Muscle of arm (tissue), 12 donors: ENCODE results near the gene GRIA1. TPM values are rescaled to one million over a fixed set of nuclear protein-coding genes. Genes with fewer than 3 reads are reported as not detected.

Experiments
- DNase-seq: peaks from one replicate; pipeline ENCODE4 v3.0.0-alpha.2; 2013
- polyA plus RNA-seq, 12 donors: library from polyadenylated mRNA; unstranded; fragments of 120-200 nt; gene quantifications; one replicate each; pipeline ENCODE4 v1.2.1, GENCODE V29; 2013; ENCODE audit not compliant: insufficient read length in 12 of 12

Gene GRIA1
- polyA plus RNA-seq, 12 donors = 0.65 to 3.6 (median 1.1) TPM; not detected in 2

GRCh38 chr5:153779836-153780235 is 289.4 kb downstream of the GRIA1 start:
- DNase-seq = no peak

- no peak for DNase-seq
Observed at GRCh38 chr5:153780876-153781705, 290.6 kb downstream of the GRIA1 start.

- DNase-seq = no peak
Observed at GRCh38 chr5:153782589-153783361, 292.3 kb downstream of the GRIA1 start.

GRCh38 chr5:153783362-153783658 is 292.8 kb downstream of the GRIA1 start:
- DNase-seq = no peak

GRCh38 chr5:153784277-153784676 is 293.8 kb downstream of the GRIA1 start:
- no peak for DNase-seq

- DNase-seq = no peak
Observed at GRCh38 chr5:153791339-153791738, 300.9 kb downstream of the GRIA1 start.

GRCh38 chr5:153792305-153792704 is 301.8 kb downstream of the GRIA1 start:
- DNase-seq = no peak

- DNase-seq = no peak
Observed at GRCh38 chr5:153793699-153794098, 303.2 kb downstream of the GRIA1 start.

- DNase-seq = no peak
Observed at GRCh38 chr5:153794327-153794726, 303.9 kb downstream of the GRIA1 start.

GRCh38 chr5:153796527-153796926 is 306.1 kb downstream of the GRIA1 start:
- DNase-seq = no peak

GRCh38 chr5:153797484-153797883 is 307.0 kb downstream of the GRIA1 start:
- no peak for DNase-seq

- DNase-seq = no peak
Observed at GRCh38 chr5:153798830-153799229, 308.4 kb downstream of the GRIA1 start.

GRCh38 chr5:153799466-153799865 is 309.0 kb downstream of the GRIA1 start:
- DNase-seq = no peak

- no peak for DNase-seq
Observed at GRCh38 chr5:153802050-153802821, 311.8 kb downstream of the GRIA1 start.

GRCh38 chr5:153807801-153808200 is 317.3 kb downstream of the GRIA1 start:
- no peak for DNase-seq

- DNase-seq = no peak
Observed at GRCh38 chr5:153809166-153809565, 318.7 kb downstream of the GRIA1 start.

GRCh38 chr5:153813901-153814300 is 323.4 kb downstream of the GRIA1 start:
- no peak for DNase-seq

- no peak for DNase-seq
Observed at GRCh38 chr5:153816870-153817269, 326.4 kb downstream of the GRIA1 start.

- DNase-seq = no peak
Observed at GRCh38 chr5:153818626-153819025, 328.2 kb downstream of the GRIA1 start.

- no peak for DNase-seq
Observed at GRCh38 chr5:153823036-153823435, 332.6 kb downstream of the GRIA1 start.

GRCh38 chr5:153824909-153825308 is 334.4 kb downstream of the GRIA1 start:
- DNase-seq = no peak

- DNase-seq = peak; percentile 42
Observed at GRCh38 chr5:153827397-153827796, 336.9 kb downstream of the GRIA1 start.
